RWPE2 (cell line): ENCODE results near the gene PDE9A.
"Not testable (repeated sequence)": the region's sequence is repeated elsewhere in the genome, so short reads cannot be mapped to it uniquely, and the experiment has no call there.

Source experiments
- ATAC-seq: fragments of 200-7000 bp; cut with Tn5 transposase; 3 replicates; pipeline ENCODE4 v1.9.1; 2021; ENCODE audit warnings: low read depth
- DNase-seq: peaks from one replicate; pipeline ENCODE4 v3.0.0-alpha.2; 2020; ENCODE audit warnings: low spot score
- H3K27ac ChIP-seq: fragments of 450-650 bp; 2 replicates; pipeline ENCODE4 v1.5.1; 2017; ENCODE audit warnings: mild to moderate bottlenecking; ENCODE audit not compliant: poor library complexity, severe bottlenecking
- H3K27me3 ChIP-seq: fragments of 250-450 bp; sonication (Bioruptor Pico); 2 replicates; pipeline ENCODE4 v1.5.1; 2021; ENCODE audit warnings: mild to moderate bottlenecking, moderate library complexity; ENCODE audit not compliant: insufficient read depth, poor library complexity, severe bottlenecking
- H3K36me3 ChIP-seq: fragments of 250-450 bp; sonication (Bioruptor Pico); 2 replicates; pipeline ENCODE4 v1.5.1; 2020; ENCODE audit warnings: low read depth, mild to moderate bottlenecking, moderate library complexity
- H3K4me1 ChIP-seq: fragments of 250-450 bp; sonication (Bioruptor Pico); 2 replicates; pipeline ENCODE4 v1.5.1; 2021; ENCODE audit warnings: mild to moderate bottlenecking, moderate library complexity; ENCODE audit not compliant: insufficient read depth, poor library complexity, severe bottlenecking
- H3K4me3 ChIP-seq: fragments of 250-450 bp; sonication (Bioruptor Pico); 2 replicates; pipeline ENCODE4 v1.5.1; 2021; ENCODE audit warnings: mild to moderate bottlenecking, moderate library complexity; ENCODE audit not compliant: severe bottlenecking
- H3K9me3 ChIP-seq: fragments of 250-450 bp; sonication (Bioruptor Pico); 2 replicates; pipeline ENCODE4 v1.5.1; 2021; ENCODE audit warnings: mild to moderate bottlenecking, moderate library complexity; ENCODE audit not compliant: severe bottlenecking
- CTCF ChIP-seq: fragments of 450-650 bp; IDR thresholded peaks from one replicate; pipeline ENCODE4 v1.5.1; 2017; ENCODE audit warnings: mild to moderate bottlenecking, moderate library complexity; ENCODE audit not compliant: poor library complexity, severe bottlenecking

Gene PDE9A

DNA sequence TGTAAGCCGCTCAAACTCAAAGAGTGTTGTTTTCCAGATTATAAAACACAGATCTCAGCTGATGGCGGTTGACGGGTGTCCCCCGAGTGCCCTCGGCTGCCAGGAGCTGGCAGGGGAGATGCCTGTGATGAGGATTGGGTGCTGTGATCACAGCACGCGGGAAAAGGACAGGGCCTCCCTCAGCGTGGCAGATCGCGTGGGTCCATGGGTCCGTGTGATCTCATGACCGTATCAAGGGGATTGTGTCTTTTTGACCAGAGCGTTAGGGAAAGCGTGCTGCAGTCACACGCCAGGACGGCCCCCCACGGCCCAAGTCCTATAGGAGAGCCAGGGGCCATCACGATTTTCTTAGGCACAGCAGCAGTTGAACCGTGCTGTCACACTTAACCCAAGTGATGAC, 51.9 kb downstream of the PDE9A start:
- DNase-seq (no peak), ATAC-seq (no peak)
- Histone ChIP-seq H3K4me3 (no peak overlapping the region), H3K4me1 (no peaks in the 10 kb centered on the region), H3K36me3 (no peaks in the 10 kb centered on the region), H3K27me3 (no peaks in the 10 kb centered on the region), H3K9me3 (no peaks in the 10 kb centered on the region), H3K27ac (no peak overlapping the region)
- TF ChIP-seq CTCF, result no peak

DNA sequence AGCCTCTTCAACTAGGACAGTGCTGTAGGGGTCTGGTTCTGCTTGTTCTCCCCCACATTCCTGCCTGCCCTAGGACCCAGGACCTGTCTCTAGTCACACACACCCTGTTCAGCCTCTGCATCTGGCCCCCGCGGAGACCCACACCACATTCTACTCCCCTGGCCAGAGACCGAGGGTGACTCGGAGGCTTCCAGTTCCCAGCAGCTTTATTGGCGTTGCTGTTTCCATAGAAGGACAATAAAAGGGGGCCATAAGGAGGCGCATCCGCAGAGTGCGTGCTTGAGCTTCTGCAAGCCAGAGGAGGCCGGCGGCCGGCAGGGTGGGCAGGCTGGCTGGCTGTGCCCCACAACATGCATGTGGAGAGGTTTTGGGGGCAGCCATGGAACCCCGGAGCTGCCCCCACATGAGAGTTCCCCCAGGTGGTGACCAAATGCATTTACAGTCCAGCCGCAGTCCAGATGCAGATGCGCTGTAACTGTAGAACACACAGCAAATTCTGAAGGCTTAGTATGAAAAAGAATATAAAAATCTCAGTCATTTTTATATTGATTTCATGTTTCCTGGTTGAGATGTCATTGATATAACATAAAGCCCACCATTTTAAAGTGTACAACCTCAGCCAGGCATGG, 52.4 kb downstream of the PDE9A start:
- H3K9me3 ChIP-seq, result no peaks in the 10 kb centered on the region
- no peak for TF ChIP-seq CTCF
- DNase-seq (no peak), ATAC-seq (no peak)
- no peak overlapping the region for H3K4me3 ChIP-seq
- no peaks in the 10 kb centered on the region for H3K4me1 ChIP-seq
- no peaks in the 10 kb centered on the region for H3K36me3 ChIP-seq
- no peaks in the 10 kb centered on the region for H3K27me3 ChIP-seq
- H3K27ac ChIP-seq, result no peak overlapping the region

- H3K27ac ChIP-seq, result no peak overlapping the region
- no peaks in the 10 kb centered on the region for H3K36me3 ChIP-seq
- H3K27me3 ChIP-seq, result no peaks in the 10 kb centered on the region
- no peaks in the 10 kb centered on the region for H3K4me1 ChIP-seq
- no peaks in the 10 kb centered on the region for H3K9me3 ChIP-seq
- DNase-seq (no peak), ATAC-seq (no peak)
- TF ChIP-seq CTCF, result no peak
- no peak overlapping the region for H3K4me3 ChIP-seq
Observed at GRCh38 chr21:42706765-42707164, 53.3 kb downstream of the PDE9A start.

DNA sequence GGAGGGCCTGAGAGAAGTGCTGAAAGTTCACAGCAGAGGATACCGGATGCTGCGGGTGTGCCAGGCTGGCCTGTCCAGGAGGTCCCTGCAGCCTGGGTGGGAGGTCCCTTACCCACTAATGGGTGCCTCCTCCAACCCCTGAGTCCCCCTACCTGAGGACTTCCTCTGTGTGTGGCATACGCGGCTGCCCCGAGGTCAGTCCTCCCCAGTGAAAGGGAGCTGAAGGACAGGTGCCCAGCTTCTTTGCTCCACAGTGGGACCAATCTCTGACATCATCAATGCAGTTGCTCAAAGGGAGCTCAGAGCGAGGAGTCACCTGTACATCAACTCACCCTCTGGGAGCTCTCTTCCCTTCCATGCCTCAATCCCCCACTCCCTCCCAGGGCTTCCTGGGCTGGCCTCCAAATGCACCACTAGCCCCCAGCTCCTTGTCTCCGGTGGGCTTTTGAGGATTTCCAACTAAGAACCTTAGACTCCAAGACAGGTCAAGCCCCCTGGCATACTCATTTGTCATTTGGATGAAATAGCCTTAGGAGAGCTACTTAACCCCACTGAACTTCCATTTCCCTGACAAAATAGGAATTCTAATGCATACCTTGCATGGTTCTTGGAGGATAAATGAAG, 53.9 kb downstream of the PDE9A start:
- no peaks in the 10 kb centered on the region for H3K27me3 ChIP-seq
- H3K4me3 ChIP-seq, result no peak overlapping the region
- TF ChIP-seq CTCF, result no peak
- H3K9me3 ChIP-seq, result no peaks in the 10 kb centered on the region
- no peak for ATAC-seq
- H3K4me1 ChIP-seq, result no peaks in the 10 kb centered on the region
- no peaks in the 10 kb centered on the region for H3K36me3 ChIP-seq
- no peak for DNase-seq
- H3K27ac ChIP-seq, result no peak overlapping the region

GRCh38 chr21:42708107-42708506, 54.7 kb downstream of the PDE9A start:
- Histone ChIP-seq H3K4me3 (no peak overlapping the region), H3K27ac (no peak overlapping the region), H3K9me3 (no peaks in the 10 kb centered on the region), H3K36me3 (no peaks in the 10 kb centered on the region), H3K27me3 (no peaks in the 10 kb centered on the region), H3K4me1 (no peaks in the 10 kb centered on the region)
- no peak for TF ChIP-seq CTCF
- ATAC-seq (no peak), DNase-seq (no peak)

GRCh38 chr21:42708916-42709315, 55.5 kb downstream of the PDE9A start:
- not testable (repeated sequence) for H3K36me3 ChIP-seq, H3K4me3 ChIP-seq, DNase-seq, ATAC-seq, H3K27ac ChIP-seq, H3K4me1 ChIP-seq, H3K27me3 ChIP-seq, H3K9me3 ChIP-seq
